KOPT-K1 (cell line): ENCODE data around the gene HHEX.

ENCODE experiments used
- H3K27ac ChIP-seq: fragments of 200-600 bp; sonication (generic); 2 replicates; pipeline ENCODE4 v1.5.1; 2016; ENCODE audit warnings: antibody characterized with exemption, mild to moderate bottlenecking, low read depth, low read length; ENCODE audit not compliant: poor library complexity, severe bottlenecking
- H3K36me3 ChIP-seq: fragments of 200-600 bp; sonication (generic); 2 replicates; pipeline ENCODE4 v1.5.1; 2017; ENCODE audit warnings: antibody characterized with exemption, mild to moderate bottlenecking, low read length, moderate library complexity; ENCODE audit not compliant: insufficient read depth
- H3K9me3 ChIP-seq: fragments of 200-600 bp; sonication (generic); 2 replicates; pipeline ENCODE4 v1.5.1; 2017; ENCODE audit warnings: antibody characterized with exemption, low read length, mild to moderate bottlenecking; ENCODE audit not compliant: insufficient read depth, poor library complexity, severe bottlenecking

The HHEX gene

GRCh38 chr10:92688927-92689662 lies 660 bp upstream of the HHEX start:
- H3K9me3 ChIP-seq, result peaks cover 19% of the 10 kb centered on the region
- no peaks in the 10 kb centered on the region for H3K36me3 ChIP-seq
- no peak overlapping the region for H3K27ac ChIP-seq

DNA sequence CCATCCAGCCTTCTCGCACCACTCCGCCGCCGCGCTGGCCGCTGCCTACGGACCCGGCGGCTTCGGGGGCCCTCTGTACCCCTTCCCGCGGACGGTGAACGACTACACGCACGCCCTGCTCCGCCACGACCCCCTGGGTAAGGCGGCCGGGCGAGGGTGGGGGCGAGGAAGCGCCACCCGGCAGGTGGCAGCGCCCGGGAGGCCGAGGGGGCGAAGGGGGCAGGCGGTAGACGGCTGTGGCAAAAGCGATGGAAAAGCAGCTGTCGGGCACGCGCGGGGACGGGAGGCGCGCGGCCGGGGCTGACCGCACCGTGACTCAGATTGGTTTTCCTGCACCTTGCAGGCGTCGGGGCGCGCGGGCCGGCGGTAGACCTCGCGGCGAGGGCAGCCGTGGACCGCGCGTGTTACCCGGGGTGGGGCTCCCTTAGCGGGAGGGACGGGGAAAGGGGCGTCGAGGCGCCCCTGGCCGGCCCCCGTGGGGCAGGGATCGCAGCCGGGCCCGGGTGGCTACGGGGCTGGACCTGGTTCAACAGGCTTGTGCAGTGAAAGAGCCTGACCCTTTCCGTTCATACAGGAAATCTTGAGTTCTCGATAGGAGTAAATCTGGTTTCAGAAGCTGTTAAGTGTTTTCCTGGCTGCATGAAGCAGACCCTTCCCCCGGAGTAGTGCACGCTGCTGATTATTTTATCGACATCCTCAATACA lies 608 bp downstream of the HHEX start:
- no peak overlapping the region for H3K27ac ChIP-seq

GRCh38 chr10:92690915-92691590 lies 1.3 kb downstream of the HHEX start:
- no peak overlapping the region for H3K27ac ChIP-seq
- H3K36me3 ChIP-seq, result no peaks in the 10 kb centered on the region

More for the DNA sequence above, 608 bp downstream of the HHEX start:
- H3K9me3 ChIP-seq, result peaks cover 19% of the 10 kb centered on the region
- no peaks in the 10 kb centered on the region for H3K36me3 ChIP-seq

DNA sequence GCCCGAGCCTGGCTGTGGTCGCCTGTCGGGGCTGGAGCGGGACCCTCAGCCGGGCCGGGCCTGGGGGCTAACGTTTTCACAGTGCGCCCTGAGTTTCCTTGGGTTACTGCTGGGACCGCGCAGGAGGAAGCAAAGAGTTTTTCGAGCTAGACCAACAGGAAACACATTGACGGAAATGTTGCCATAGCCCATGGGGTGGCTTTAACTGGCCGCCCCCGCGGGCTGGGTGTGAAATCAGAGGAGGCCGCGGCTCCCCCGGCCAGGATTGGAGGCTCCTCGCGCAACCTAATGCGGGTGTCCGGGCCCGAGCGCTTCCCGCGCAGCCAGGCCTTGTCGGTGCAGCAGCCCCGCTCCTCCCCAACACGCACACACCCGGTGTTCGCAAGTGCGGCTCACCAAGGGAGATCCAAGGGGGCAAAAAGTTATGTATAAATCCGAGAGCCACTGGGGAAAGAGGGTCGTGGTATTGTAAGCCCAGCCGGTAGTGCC lies 1.9 kb downstream of the HHEX start:
- H3K36me3 ChIP-seq, result no peaks in the 10 kb centered on the region
- peaks cover 19% of the 10 kb centered on the region for H3K9me3 ChIP-seq
- H3K27ac ChIP-seq, result no peak overlapping the region

More at GRCh38 chr10:92690915-92691590, 1.3 kb downstream of the HHEX start:
- peaks cover 19% of the 10 kb centered on the region for H3K9me3 ChIP-seq

DNA sequence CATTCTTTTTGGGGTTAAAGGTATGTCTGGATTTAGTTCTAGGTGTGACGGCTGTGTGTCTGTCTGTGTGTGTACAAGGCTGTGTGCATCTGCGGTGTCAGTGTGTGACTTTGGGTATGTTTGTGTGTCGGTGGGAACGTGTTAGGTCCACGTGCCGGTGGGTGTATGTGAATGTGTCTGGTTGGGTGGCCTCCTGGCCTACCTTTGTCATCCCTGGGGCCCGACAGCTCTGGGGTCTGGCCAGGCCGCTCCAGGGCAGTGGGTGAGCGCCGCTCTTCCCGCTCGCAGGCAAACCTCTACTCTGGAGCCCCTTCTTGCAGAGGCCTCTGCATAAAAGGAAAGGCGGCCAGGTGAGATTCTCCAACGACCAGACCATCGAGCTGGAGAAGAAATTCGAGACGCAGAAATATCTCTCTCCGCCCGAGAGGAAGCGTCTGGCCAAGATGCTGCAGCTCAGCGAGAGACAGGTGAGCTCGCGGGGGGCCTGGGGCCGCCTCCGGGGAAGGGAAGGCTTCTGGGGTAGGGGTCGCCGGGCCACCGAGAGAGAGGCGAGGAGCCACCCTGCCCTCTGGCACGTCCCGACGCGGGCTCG lies 2.4 kb downstream of the HHEX start:
- H3K9me3 ChIP-seq, result peaks cover 19% of the 10 kb centered on the region
- no peak overlapping the region for H3K27ac ChIP-seq
- H3K36me3 ChIP-seq, result no peaks in the 10 kb centered on the region

GRCh38 chr10:92692697-92693533 lies 3.2 kb downstream of the HHEX start:
- Histone ChIP-seq H3K9me3 (peaks cover 19% of the 10 kb centered on the region), H3K27ac (no peak overlapping the region), H3K36me3 (no peaks in the 10 kb centered on the region)

DNA sequence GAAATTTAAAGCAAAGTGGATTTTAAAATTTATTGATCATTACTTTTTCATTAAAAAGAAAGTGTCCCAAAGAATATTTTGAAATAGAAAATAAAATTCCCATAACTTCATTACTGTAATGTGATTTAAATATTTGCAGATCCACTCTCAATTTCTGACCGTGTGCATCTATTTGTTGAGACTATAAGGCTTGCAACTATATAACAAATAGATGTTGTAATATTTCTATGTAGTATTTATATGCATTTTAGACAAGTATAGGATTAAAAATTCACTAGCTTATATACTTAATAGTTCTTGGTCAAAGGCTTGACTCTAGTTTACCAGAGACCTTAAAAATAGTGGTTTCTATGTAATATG lies 3.8 kb downstream of the HHEX start:
- Histone ChIP-seq H3K9me3 (peaks cover 18% of the 10 kb centered on the region), H3K27ac (no peak overlapping the region)

GRCh38 chr10:92695679-92696605 lies 6.2 kb downstream of the HHEX start:
- Histone ChIP-seq H3K9me3 (no peaks in the 10 kb centered on the region), H3K36me3 (no peaks in the 10 kb centered on the region), H3K27ac (no peak overlapping the region)

More for the DNA sequence above, 3.8 kb downstream of the HHEX start:
- H3K36me3 ChIP-seq, result no peaks in the 10 kb centered on the region

- Histone ChIP-seq H3K36me3 (no peaks in the 10 kb centered on the region), H3K9me3 (no peaks in the 10 kb centered on the region), H3K27ac (no peak overlapping the region)
Observed at GRCh38 chr10:92696606-92697383, 7.0 kb downstream of the HHEX start.

- Histone ChIP-seq H3K27ac (no peak overlapping the region), H3K36me3 (no peaks in the 10 kb centered on the region), H3K9me3 (no peaks in the 10 kb centered on the region)
Observed at GRCh38 chr10:92697663-92698511, 8.1 kb downstream of the HHEX start.

- H3K27ac ChIP-seq, result peak overlapping the region; percentile 5
- no peaks in the 10 kb centered on the region for H3K36me3 ChIP-seq
- H3K9me3 ChIP-seq, result no peaks in the 10 kb centered on the region
Observed at GRCh38 chr10:92699193-92699517, 9.4 kb downstream of the HHEX start.

DNA sequence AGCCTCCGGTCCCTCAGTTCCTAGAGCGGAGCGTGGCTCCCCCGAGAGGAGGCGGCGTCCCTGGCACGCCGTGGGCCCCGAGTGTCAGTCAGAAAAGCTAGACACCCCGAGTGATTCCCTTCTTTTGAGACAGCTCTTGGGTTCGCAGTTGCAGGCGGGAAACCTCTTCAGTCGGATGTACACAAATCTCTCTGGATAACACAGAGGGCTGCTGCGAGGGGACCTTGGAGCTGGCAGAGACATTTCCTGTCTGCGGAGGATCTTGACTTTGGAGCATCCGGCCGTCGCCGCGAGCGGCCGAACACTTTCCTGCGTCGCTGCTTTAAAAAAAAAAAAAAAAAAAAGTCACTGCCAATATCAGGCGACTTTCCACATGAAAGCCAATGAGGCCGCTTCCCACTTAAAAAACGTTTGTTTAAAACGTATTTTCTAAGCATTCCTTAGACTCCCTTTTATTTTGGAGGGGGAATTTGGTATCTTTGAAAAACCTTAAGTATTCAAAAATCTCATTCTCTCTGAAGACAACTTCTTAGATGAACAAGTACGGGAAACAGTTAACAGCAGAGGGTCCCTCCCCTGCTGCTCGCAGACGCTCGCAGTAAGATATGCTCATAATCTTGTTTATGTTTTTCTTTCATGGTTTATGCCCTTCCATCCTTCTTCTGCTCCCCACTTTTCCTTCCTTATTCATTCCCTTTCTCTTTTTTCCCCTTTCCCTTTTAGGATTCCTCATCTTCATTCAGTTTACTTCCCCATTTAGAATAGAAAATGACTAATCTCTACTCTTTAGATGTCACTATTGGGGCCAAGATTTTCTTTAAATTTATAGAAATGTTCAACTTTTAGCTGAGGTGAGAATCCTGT lies 10.0 kb downstream of the HHEX start:
- Histone ChIP-seq H3K36me3 (no peaks in the 10 kb centered on the region), H3K9me3 (no peaks in the 10 kb centered on the region), H3K27ac (peak overlapping the region; percentile 5)
